ENCODE data around the gene ITFG1.

- TF ChIP-seq EZH2 (IDR thresholded peaks at IDR 0.05) (no peak), POLR2AphosphoS5 (IDR thresholded peaks at IDR 0.05; ENCODE audit: borderline replicate concordance, low read depth, low read length) (no peak)
Observed at GRCh38 chr16:47262938-47263337, 197.9 kb downstream of the ITFG1 start.

Data from SK-N-MC (cell line).